NCI-H774 (cell line): Measurements from ENCODE around the gene FAM117A.
A peak's percentile ranks its signal among the peaks of the same experiment; 100 is the strongest.

Experiments used
- DNase-seq: peaks from one replicate; lab custom pipeline; 2025; lab: John Stamatoyannopoulos, UW

FAM117A gene

GRCh38 chr17:49763735-49764558 is at the start of gene FAM117A:
Gene FAM117A, minus strand, starts transcription at chr17:49764131. Its CDS starts 44 bp downstream, at chr17:49764087.
- DNase-seq: peak; percentile 100

GRCh38 chr17:49809056-49809455 is 45.1 kb upstream of the FAM117A start:
- DNase-seq: no peak

- DNase-seq: no peak
Measured at GRCh38 chr17:49798738-49799137, 34.8 kb upstream of the FAM117A start.

GRCh38 chr17:49798182-49798581 is 34.3 kb upstream of the FAM117A start:
- DNase-seq: no peak

GRCh38 chr17:49795372-49795771 is 31.4 kb upstream of the FAM117A start:
- no peak for DNase-seq

GRCh38 chr17:49793309-49793708 is 29.4 kb upstream of the FAM117A start:
- DNase-seq: no peak

GRCh38 chr17:49789243-49789578 is 25.3 kb upstream of the FAM117A start:
- DNase-seq: no peak

- DNase-seq: peak; percentile 100
Measured at GRCh38 chr17:49788478-49789242, 24.7 kb upstream of the FAM117A start, which contains the start of gene KAT7. Gene KAT7, plus strand, starts transcription at chr17:49788681. Its CDS starts 154 bp downstream, at chr17:49788835.

GRCh38 chr17:49787884-49788477 is 24.1 kb upstream of the FAM117A start:
- no peak for DNase-seq

GRCh38 chr17:49784636-49785035 is 20.7 kb upstream of the FAM117A start:
- DNase-seq: no peak

GRCh38 chr17:49783791-49784190 is 19.9 kb upstream of the FAM117A start:
- no peak for DNase-seq

- no peak for DNase-seq
Measured at GRCh38 chr17:49783071-49783715, 19.3 kb upstream of the FAM117A start.

- no peak for DNase-seq
Measured at GRCh38 chr17:49779739-49780231, 15.9 kb upstream of the FAM117A start.

- DNase-seq: no peak
Measured at GRCh38 chr17:49779156-49779738, 15.3 kb upstream of the FAM117A start.

- DNase-seq: no peak
Measured at GRCh38 chr17:49777563-49777962, 13.6 kb upstream of the FAM117A start.

- no peak for DNase-seq
Measured at GRCh38 chr17:49776551-49777300, 12.8 kb upstream of the FAM117A start.

- DNase-seq: no peak
Measured at GRCh38 chr17:49775546-49776260, 11.8 kb upstream of the FAM117A start.

GRCh38 chr17:49766918-49767530 is 3.1 kb upstream of the FAM117A start:
- no peak for DNase-seq

- no peak for DNase-seq
Measured at GRCh38 chr17:49764559-49765180, 739 bp upstream of the FAM117A start.
